ENCODE measurements around the gene GRB10.

GRB10 gene

GRCh38 chr7:50653981-50654425 lies 128.7 kb downstream of the GRB10 start:
- peaks cover 0 to 68% of the 10 kb centered on the region in 2 donors for H3K36me3 ChIP-seq (replicated peaks in 1 of 2; ENCODE audit: control insufficient read depth in 2 of 2, insufficient read depth in 2 of 2, low read length in 2 of 2)
- H3K4ac ChIP-seq (ENCODE audit: low read length), result no peak overlapping the region
- no peak overlapping the region for H2BK12ac ChIP-seq (ENCODE audit: low read length)
- H3K4me3 ChIP-seq (ENCODE audit: low read length in 2 of 2), result no peak overlapping the region
- WGBS, 2 donors (ENCODE audit: extremely low coverage in 2 of 2, insufficient read length in 2 of 2, insufficient replicate concordance in 1 of 2), result no CpG with 5 or more reads among the region's 10 CpGs
- no peak overlapping the region for H3K23ac ChIP-seq (ENCODE audit: low read depth, low read length, poor library complexity)
- H3K79me1 ChIP-seq (ENCODE audit: low read depth, low read length), result no peaks in the 10 kb centered on the region
- no peak overlapping the region for H3K4me2 ChIP-seq (ENCODE audit: insufficient read depth, low read length, poor library complexity, severe bottlenecking)
- no peak overlapping the region for H2AFZ ChIP-seq (ENCODE audit: low read length)
- no peak overlapping the region for H4K8ac ChIP-seq (ENCODE audit: low read depth, low read length)
- no peak overlapping the region for H3K27ac ChIP-seq (replicated peaks; ENCODE audit: low read length)
- no peak overlapping the region for H3K9ac ChIP-seq (ENCODE audit: low read depth, low read length, poor library complexity)
- no peak overlapping the region for H2BK15ac ChIP-seq (ENCODE audit: low read length)
- H3K14ac ChIP-seq (ENCODE audit: low read length), result no peak overlapping the region
- H3K18ac ChIP-seq (ENCODE audit: low read length), result peak overlapping the region; percentile 54
- H4K91ac ChIP-seq (ENCODE audit: low read depth, low read length, poor library complexity), result no peak overlapping the region
- H2AK5ac ChIP-seq (ENCODE audit: low read depth, low read length), result no peak overlapping the region
- H3K9me3 ChIP-seq (replicated peaks in 1 of 2; ENCODE audit: control insufficient read depth in 2 of 2, insufficient read depth in 1 of 2, low read depth in 1 of 2, low read length in 2 of 2), result peaks cover 2 to 3% of the 10 kb centered on the region in 2 donors
- peaks cover 0 to 8% of the 10 kb centered on the region in 2 donors for H3K4me1 ChIP-seq (ENCODE audit: control insufficient read depth in 2 of 2, insufficient read depth in 1 of 2, low read depth in 1 of 2, low read length in 2 of 2)
- no peak overlapping the region for H2BK5ac ChIP-seq (ENCODE audit: low read length)
- H3K27me3 ChIP-seq (ENCODE audit: control insufficient read depth in 3 of 3, insufficient read depth in 3 of 3, low read depth in 1 of 3, low read length in 3 of 3), result no peaks in the 10 kb centered on the region
- no peak overlapping the region for H2BK120ac ChIP-seq (ENCODE audit: low read depth, low read length)
- DNase-seq (ENCODE audit: low spot score), result no peak

- H3K79me1 ChIP-seq (ENCODE audit: low read depth, low read length), result no peaks in the 10 kb centered on the region
- no peak overlapping the region for H2BK12ac ChIP-seq (ENCODE audit: low read length)
- no peak for DNase-seq (ENCODE audit: low spot score)
- H2AK5ac ChIP-seq (ENCODE audit: low read depth, low read length), result peak overlapping the region; percentile 17
- H2BK5ac ChIP-seq (ENCODE audit: low read length), result no peak overlapping the region
- no peak overlapping the region for H3K23ac ChIP-seq (ENCODE audit: low read depth, low read length, poor library complexity)
- peaks cover 0 to 63% of the 10 kb centered on the region in 2 donors for H3K36me3 ChIP-seq (replicated peaks in 1 of 2; ENCODE audit: control insufficient read depth in 2 of 2, insufficient read depth in 2 of 2, low read length in 2 of 2)
- H3K27ac ChIP-seq (replicated peaks; ENCODE audit: low read length), result no peak overlapping the region
- H4K8ac ChIP-seq (ENCODE audit: low read depth, low read length), result no peak overlapping the region
- H4K91ac ChIP-seq (ENCODE audit: low read depth, low read length, poor library complexity), result no peak overlapping the region
- H3K9ac ChIP-seq (ENCODE audit: low read depth, low read length, poor library complexity), result peak overlapping the region; percentile 45
- H3K18ac ChIP-seq (ENCODE audit: low read length), result peak overlapping the region; percentile 72
- H3K27me3 ChIP-seq (ENCODE audit: control insufficient read depth in 3 of 3, insufficient read depth in 3 of 3, low read depth in 1 of 3, low read length in 3 of 3), result no peaks in the 10 kb centered on the region
- peaks cover 0 to 12% of the 10 kb centered on the region in 2 donors for H3K4me1 ChIP-seq (ENCODE audit: control insufficient read depth in 2 of 2, insufficient read depth in 1 of 2, low read depth in 1 of 2, low read length in 2 of 2)
- no CpG with 5 or more reads among the region's 16 CpGs for WGBS, 2 donors (ENCODE audit: extremely low coverage in 2 of 2, insufficient read length in 2 of 2, insufficient replicate concordance in 1 of 2)
- no peak overlapping the region for H3K4me2 ChIP-seq (ENCODE audit: insufficient read depth, low read length, poor library complexity, severe bottlenecking)
- peaks cover 2 to 3% of the 10 kb centered on the region in 2 donors for H3K9me3 ChIP-seq (replicated peaks in 1 of 2; ENCODE audit: control insufficient read depth in 2 of 2, insufficient read depth in 1 of 2, low read depth in 1 of 2, low read length in 2 of 2)
- H3K4me3 ChIP-seq (ENCODE audit: low read length in 2 of 2), result no peak overlapping the region
- H2AFZ ChIP-seq (ENCODE audit: low read length), result no peak overlapping the region
- no peak overlapping the region for H2BK120ac ChIP-seq (ENCODE audit: low read depth, low read length)
- H3K14ac ChIP-seq (ENCODE audit: low read length), result no peak overlapping the region
- peak overlapping the region; percentile 14 for H3K4ac ChIP-seq (ENCODE audit: low read length)
- H2BK15ac ChIP-seq (ENCODE audit: low read length), result no peak overlapping the region
Measured at GRCh38 chr7:50653126-50653864, 129.4 kb downstream of the GRB10 start.

DNA sequence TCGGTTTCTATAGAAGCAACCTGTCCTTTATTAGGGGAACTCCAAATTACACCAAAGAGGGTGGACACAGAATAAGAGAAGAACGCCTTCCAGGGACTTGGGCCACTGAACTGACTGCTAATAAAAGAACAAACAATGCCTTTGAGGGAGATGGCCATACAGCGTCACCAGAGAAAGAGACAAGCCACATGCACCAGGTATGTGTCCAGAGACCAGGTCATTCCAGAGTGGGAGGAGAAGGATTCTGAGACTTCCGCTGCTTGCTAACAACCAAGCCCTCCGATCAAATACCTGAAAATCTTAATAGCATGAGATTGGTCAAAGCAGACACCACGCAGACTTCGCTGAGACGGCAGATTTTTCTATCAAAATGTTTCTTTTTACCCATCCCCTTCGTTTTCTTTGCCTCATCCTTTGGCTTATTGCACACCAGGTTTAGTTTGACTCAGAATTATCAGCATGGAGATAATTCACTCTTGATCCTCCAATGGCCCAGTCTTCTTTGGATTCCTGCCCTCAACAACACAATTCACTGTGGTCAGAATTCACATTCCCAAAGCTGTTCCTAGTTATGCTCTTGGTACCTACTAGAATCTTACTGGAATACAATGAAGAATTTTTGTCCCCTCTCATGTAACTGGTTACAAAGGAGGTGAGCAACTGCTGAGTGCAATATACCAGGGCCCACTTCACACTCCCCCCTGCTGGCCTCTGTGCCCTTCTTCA lies 130.1 kb downstream of the GRB10 start:
- DNase-seq (ENCODE audit: low spot score), result no peak
- H3K27me3 ChIP-seq (ENCODE audit: control insufficient read depth in 3 of 3, insufficient read depth in 3 of 3, low read depth in 1 of 3, low read length in 3 of 3), result no peaks in the 10 kb centered on the region

More for the DNA sequence above, 130.1 kb downstream of the GRB10 start:
- Histone ChIP-seq H3K4me3 (ENCODE audit: low read length in 2 of 2) (no peak overlapping the region), H3K4ac (ENCODE audit: low read length) (no peak overlapping the region), H3K36me3 (replicated peaks in 1 of 2; ENCODE audit: control insufficient read depth in 2 of 2, insufficient read depth in 2 of 2, low read length in 2 of 2) (peaks cover 0 to 57% of the 10 kb centered on the region in 2 donors), H2BK15ac (ENCODE audit: low read length) (no peak overlapping the region), H3K4me1 (ENCODE audit: control insufficient read depth in 2 of 2, insufficient read depth in 1 of 2, low read depth in 1 of 2, low read length in 2 of 2) (peaks cover 0 to 12% of the 10 kb centered on the region in 2 donors), H3K79me1 (ENCODE audit: low read depth, low read length) (no peaks in the 10 kb centered on the region), H2AFZ (ENCODE audit: low read length) (no peak overlapping the region), H3K18ac (ENCODE audit: low read length) (peak overlapping the region; percentile 72), H3K9me3 (replicated peaks in 1 of 2; ENCODE audit: control insufficient read depth in 2 of 2, insufficient read depth in 1 of 2, low read depth in 1 of 2, low read length in 2 of 2) (peaks cover 2 to 3% of the 10 kb centered on the region in 2 donors), H3K9ac (ENCODE audit: low read depth, low read length, poor library complexity) (peak overlapping the region; percentile 45), H3K4me2 (ENCODE audit: insufficient read depth, low read length, poor library complexity, severe bottlenecking) (no peak overlapping the region), H2BK120ac (ENCODE audit: low read depth, low read length) (no peak overlapping the region), H4K91ac (ENCODE audit: low read depth, low read length, poor library complexity) (no peak overlapping the region), H3K14ac (ENCODE audit: low read length) (no peak overlapping the region), H4K8ac (ENCODE audit: low read depth, low read length) (no peak overlapping the region), H2AK5ac (ENCODE audit: low read depth, low read length) (no peak overlapping the region), H2BK12ac (ENCODE audit: low read length) (no peak overlapping the region), H3K27ac (replicated peaks; ENCODE audit: low read length) (no peak overlapping the region), H3K23ac (ENCODE audit: low read depth, low read length, poor library complexity) (no peak overlapping the region), H2BK5ac (ENCODE audit: low read length) (no peak overlapping the region)
- no CpG with 5 or more reads among the region's 9 CpGs for WGBS, 2 donors (ENCODE audit: extremely low coverage in 2 of 2, insufficient read length in 2 of 2, insufficient replicate concordance in 1 of 2)
